ENCODE measurements around the gene ARRB2.

GRCh38 chr17:4691686-4692085 is 18.7 kb upstream of the ARRB2 start:
- TF ChIP-seq CTCF (conservative IDR thresholded peaks at IDR 0.05) (no peak), EZH2 (IDR thresholded peaks at IDR 0.05; ENCODE audit: low read depth) (no peak)

Measured in PC-9 (cell line).